GM19099 (cell line): ENCODE data around the gene SZRD1.

ENCODE experiments used
- POLR2A ChIP-seq: IDR thresholded peaks from 3 replicates; pipeline ENCODE4 v1.6.1; 2011; ENCODE audit warnings: low read depth; ENCODE audit not compliant: insufficient read length; ENCODE audit errors: extremely low read depth

Gene SZRD1

DNA sequence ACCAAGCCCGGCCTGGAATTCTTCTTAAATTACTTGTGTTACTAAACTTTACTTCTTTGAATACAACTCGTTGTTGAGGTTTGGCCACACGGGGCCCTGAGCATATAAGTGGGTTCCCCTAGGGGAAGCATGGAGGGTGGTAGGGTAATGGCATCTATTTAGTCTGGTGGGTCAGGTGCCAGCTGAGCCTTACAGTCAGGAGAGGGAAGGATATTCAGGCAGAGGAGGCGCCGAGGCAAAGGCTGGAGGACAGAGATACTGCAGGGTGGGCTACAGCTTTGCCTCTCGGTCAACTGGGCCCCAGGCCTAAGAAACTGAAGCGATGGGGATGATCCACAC lies 73.1 kb downstream of the SZRD1 start:
- TF ChIP-seq POLR2A = no peak

GRCh38 chr1:16440470-16441281 lies 73.6 kb downstream of the SZRD1 start, which contains the start of gene NECAP2:
NECAP2 (plus strand) TSS chr1:16440724; CDS start chr1:16440762, 38 bp downstream.
- TF ChIP-seq POLR2A = peak; percentile 97

DNA sequence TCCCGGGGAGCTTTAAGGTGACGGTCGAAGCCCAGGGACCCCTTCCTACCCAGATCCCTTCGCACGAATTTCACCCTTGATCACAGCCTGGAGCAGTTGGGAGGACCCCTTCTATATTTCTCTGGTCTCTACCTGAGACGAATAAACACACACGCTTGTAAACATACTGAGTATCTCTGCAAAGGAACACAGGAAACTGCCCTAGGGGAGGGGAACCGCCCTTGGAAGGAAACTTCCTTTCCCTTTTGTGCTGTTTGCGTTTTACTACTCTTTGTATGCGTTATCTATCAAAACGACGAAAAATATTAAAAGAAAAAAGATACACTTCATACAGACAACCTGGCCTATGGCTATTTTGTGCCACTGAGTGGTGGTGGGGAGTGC lies 74.2 kb downstream of the SZRD1 start:
- no peak for TF ChIP-seq POLR2A

DNA sequence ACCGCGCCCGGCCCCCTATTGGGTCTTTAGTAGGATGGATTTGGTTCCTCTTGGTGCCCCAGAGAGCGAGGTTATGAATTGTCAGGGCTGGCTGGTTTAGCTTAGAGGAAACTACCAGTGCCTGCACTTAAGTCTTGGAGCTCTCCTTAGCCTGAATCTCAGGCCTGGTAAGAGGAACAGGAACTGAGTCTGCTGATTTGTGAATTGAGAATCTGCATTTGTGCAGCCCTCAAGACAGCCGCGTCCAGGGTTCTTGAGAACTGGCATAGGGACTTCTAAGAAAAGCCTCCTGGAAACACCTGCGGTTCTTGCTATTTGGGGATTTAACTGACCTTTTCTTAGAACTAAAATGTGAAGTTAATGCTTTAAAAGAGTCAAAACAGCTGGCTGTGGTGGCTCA lies 75.2 kb downstream of the SZRD1 start:
- no peak for TF ChIP-seq POLR2A

DNA sequence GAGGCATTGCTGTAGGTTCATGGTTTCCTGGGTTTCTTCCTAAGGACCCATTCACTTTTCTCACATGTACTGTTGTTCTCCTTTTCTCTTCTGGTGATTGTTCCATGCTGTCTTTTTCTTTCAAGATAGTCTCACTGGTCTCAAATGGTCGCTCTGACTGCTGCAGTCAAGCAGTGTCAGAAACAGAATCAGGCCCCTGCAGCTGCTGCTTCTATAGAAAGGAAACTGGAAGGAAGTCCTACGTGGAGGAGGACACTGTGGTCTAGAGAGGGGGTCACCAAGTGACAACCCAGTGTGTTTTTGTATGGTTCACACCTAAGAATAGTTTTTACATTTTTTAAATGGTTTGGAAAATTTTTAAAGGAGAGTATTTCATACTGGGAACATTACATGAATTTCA lies 75.9 kb downstream of the SZRD1 start:
- TF ChIP-seq POLR2A = no peak

- TF ChIP-seq POLR2A = no peak
Observed at GRCh38 chr1:16443975-16444770, 77.1 kb downstream of the SZRD1 start.

DNA sequence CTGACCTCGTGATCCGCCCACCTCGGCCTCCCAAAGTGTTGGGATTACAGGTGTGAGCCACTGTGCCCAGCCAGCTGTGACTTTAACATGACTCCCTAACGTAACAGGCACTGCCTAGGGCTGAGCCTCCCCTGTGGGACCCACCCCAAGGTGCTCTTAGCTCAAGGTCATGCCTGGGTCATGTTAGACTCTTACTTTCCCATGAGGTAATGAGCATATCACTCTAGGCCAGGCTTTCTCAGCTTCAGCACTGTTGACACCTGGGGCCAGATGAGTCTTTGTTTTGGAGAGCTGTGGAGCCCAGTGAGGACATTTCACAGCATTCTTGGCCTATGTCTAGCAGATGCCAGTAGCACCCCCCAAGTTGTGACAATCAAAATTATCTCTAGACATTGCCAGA lies 78.0 kb downstream of the SZRD1 start:
- TF ChIP-seq POLR2A = no peak

GRCh38 chr1:16446116-16446515 lies 79.1 kb downstream of the SZRD1 start:
- TF ChIP-seq POLR2A = no peak

DNA sequence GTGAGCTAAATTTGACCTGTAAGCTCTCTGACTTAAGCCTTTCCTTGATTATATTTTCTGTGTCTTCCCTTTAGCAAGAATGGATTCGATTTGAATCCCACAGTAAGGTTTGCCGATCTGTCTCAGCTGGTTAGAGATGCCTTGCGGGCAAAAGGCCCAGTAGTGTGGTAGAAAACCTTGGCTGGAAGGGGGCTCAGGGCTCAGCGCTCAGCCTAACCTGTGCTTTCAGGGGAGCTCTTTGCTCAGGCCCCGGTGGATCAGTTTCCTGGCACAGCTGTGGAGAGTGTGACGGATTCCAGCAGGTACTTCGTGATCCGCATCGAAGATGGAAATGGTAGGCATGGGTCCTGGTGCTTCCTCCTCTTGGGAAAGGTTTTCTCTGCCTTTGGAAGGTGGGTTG lies 80.6 kb downstream of the SZRD1 start:
- TF ChIP-seq POLR2A = no peak
